Progenitor cell of endocrine pancreas (in vitro differentiated cells): ENCODE data around the gene USF2. TPM values are rescaled to one million over a fixed set of nuclear protein-coding genes. Genes with fewer than 3 reads are reported as not detected.

Source experiments
- DNase-seq: peaks from one replicate; pipeline ENCODE4 v3.0.0; 2021; ENCODE audit warnings: low spot score; ENCODE audit not compliant: unreplicated experiment
- H3K27ac Mint-ChIP-seq: 2 replicates; pipeline ENCODE4 v1.8.0; 2021; ENCODE audit warnings: mild to moderate bottlenecking, moderate library complexity, mixed read lengths
- H3K27me3 Mint-ChIP-seq: 2 replicates; pipeline ENCODE4 v1.8.0; 2021; ENCODE audit warnings: mixed read lengths
- H3K36me3 Mint-ChIP-seq: 2 replicates; pipeline ENCODE4 v1.8.0; 2022; ENCODE audit warnings: mixed read lengths; ENCODE audit not compliant: insufficient read depth
- H3K4me1 Mint-ChIP-seq: 2 replicates; pipeline ENCODE4 v1.8.0; 2021; ENCODE audit warnings: low read depth, mixed read lengths
- H3K4me3 Mint-ChIP-seq: 2 replicates; pipeline ENCODE4 v1.8.0; 2021; ENCODE audit warnings: low read depth, mild to moderate bottlenecking, moderate library complexity, mixed read lengths
- H3K9me3 Mint-ChIP-seq: 2 replicates; pipeline ENCODE4 v1.8.0; 2021; ENCODE audit warnings: low read depth, mixed read lengths
- total RNA-seq: library from RNA; stranded (reverse); gene quantifications from 2 replicates; pipeline ENCODE4 v1.2.1, GENCODE V29; 2021
- TF ChIP-seq, protein P1 (sequence below): fragments of 200-600 bp; sonication (generic); IDR thresholded peaks from one replicate; pipeline ENCODE4 v1.5.0; 2021; ENCODE audit warnings: antibody characterized with exemption, mild to moderate bottlenecking; ENCODE audit not compliant: unreplicated experiment

Gene USF2
- total RNA-seq, 1 donor from 2014 or later = 126 TPM

DNA sequence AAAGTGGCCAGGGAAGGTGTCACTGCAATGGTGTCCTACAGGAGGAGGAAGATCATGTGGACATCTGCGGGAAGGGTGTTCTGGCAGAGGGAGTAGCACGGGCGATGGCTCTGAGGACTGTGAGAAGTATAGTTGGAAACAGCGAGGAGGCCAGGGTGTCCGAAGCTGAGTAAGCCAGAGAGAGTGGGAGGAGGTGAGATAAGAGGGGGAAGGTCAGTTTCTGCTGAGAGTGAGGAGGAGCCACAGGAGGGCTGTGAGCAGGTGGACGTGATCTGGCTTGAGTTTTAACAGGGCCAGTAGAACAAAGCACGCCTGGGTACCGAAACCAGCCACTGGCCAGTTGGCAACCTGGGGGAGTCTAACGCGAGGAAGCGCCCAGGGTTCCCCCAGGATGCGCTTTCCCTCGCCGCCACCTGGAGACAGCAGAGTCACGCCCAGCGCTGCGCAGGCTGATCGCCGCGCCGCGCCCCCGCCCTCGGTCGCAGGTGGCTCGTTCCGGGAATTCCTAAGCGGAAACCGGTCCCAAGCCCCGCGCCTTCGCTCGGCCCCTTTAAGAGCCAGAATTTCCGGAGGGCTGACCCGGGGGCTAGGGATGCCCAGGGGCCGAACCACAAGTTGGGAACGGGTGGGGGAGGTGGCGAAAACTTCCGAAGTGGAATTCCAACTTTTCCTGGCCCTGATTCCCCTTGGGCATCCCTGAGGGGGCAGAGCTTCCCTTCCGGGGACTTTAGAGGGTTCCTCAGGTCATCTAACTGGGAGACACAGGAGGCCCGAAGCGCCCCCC lies 21.0 kb upstream of the USF2 start:
- peak overlapping the region; percentile 100 for H3K27ac Mint-ChIP-seq
- peaks cover 22% of the 10 kb centered on the region for H3K4me1 Mint-ChIP-seq
- H3K4me3 Mint-ChIP-seq = peak overlapping the region; percentile 97
- H3K9me3 Mint-ChIP-seq = peaks cover 10% of the 10 kb centered on the region
- H3K27me3 Mint-ChIP-seq = no peaks in the 10 kb centered on the region
- H3K36me3 Mint-ChIP-seq = peaks cover 10% of the 10 kb centered on the region
- peak; percentile 89 for DNase-seq
- TF ChIP-seq, protein P1, sequence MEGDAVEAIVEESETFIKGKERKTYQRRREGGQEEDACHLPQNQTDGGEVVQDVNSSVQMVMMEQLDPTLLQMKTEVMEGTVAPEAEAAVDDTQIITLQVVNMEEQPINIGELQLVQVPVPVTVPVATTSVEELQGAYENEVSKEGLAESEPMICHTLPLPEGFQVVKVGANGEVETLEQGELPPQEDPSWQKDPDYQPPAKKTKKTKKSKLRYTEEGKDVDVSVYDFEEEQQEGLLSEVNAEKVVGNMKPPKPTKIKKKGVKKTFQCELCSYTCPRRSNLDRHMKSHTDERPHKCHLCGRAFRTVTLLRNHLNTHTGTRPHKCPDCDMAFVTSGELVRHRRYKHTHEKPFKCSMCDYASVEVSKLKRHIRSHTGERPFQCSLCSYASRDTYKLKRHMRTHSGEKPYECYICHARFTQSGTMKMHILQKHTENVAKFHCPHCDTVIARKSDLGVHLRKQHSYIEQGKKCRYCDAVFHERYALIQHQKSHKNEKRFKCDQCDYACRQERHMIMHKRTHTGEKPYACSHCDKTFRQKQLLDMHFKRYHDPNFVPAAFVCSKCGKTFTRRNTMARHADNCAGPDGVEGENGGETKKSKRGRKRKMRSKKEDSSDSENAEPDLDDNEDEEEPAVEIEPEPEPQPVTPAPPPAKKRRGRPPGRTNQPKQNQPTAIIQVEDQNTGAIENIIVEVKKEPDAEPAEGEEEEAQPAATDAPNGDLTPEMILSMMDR = peak; percentile 54

DNA sequence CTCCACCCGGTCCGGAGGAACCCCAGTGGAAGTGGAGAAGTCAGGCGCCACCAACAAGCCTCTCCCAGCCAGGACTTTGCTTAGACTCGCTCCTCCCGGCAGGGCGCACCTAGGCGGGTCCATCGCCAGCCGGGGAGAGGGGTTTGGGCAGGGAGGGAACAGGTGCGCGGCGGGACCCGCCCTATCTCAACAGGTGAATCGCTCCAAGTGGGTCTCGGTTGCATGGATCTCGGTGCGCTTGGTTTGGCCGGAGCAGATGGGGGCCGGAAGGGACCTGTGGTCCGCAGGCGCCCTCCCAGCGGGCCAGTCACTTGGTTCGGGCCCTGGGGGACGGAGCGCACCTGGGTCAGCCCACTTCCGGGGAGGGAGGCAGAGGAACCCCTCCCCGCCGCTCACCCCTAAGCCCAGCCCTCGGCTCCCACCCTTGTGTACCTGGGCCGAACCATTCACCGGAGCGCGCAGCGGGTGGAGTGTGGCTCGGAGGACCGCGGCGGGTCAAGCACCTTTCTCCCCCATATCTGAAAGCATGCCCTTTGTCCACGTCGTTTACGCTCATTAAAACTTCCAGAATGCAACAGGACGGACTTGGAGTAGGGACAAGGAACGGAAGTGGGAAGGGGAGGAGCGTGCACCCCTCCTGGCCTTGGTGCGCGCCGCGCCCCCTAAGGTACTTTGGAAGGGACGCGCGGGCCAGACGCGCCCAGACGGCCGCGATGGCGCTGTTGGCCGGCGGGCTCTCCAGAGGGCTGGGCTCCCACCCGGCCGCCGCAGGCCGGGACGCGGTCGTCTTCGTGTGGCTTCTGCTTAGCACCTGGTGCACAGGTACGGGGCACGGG lies 20.2 kb upstream of the USF2 start, which contains the start of gene LSR:
LSR (plus strand) TSS at position 693 of the 836 bp plus-strand sequence; CDS start at position 714, 21 bp downstream.
- peak within 1 kb of the TSS; percentile 97 for H3K4me3 Mint-ChIP-seq
- TF ChIP-seq, protein P1 = peak; percentile 24
- peaks cover 26% of the 10 kb centered on the region for H3K4me1 Mint-ChIP-seq
- peaks cover 8% of the 10 kb centered on the region for H3K9me3 Mint-ChIP-seq
- DNase-seq = peak; percentile 85
- peaks cover 12% of the 10 kb centered on the region for H3K36me3 Mint-ChIP-seq
- H3K27ac Mint-ChIP-seq = peak within 1 kb of the TSS; percentile 100
- no peaks in the 10 kb centered on the region for H3K27me3 Mint-ChIP-seq

DNA sequence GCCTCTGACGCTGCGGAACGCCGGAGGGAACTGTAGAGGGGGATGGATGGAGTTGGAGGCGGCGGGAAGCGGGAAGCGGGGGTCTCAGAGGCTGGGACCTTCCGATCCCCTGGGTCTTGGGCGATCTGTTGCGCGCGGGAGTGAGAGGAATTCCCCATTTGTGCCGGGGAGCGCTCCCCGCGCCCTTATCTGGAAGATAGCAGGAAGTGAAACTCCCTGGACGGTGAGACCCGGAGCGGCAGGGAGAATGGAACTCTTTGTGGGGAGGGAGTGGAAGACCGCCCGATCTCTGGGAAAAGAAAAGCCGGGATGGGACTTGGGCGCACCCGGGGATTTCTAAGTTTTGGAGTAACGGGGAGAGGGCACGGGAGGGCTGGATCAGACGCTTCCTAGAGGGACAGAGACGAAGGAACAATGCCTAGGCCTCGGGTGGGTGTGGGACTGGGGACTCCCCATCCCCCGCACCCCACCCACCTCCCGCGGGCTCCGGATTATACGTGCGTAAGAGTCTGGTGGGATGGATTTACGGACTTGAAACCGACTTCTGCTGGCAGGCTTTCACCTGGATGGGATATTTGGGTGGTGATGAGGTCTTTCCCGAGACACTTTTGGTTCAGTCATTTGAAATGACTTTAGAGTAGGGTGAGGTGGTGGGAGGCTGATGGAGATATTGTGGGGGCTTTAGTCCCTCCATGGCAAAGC lies 19.5 kb upstream of the USF2 start:
- Mint-ChIP-seq H3K4me1 (peaks cover 32% of the 10 kb centered on the region), H3K27me3 (no peaks in the 10 kb centered on the region), H3K4me3 (peak overlapping the region; percentile 97), H3K27ac (peak overlapping the region; percentile 100), H3K36me3 (peaks cover 12% of the 10 kb centered on the region), H3K9me3 (peaks cover 4% of the 10 kb centered on the region)
- TF ChIP-seq, protein P1 = peak; percentile 2
- DNase-seq = no peak

DNA sequence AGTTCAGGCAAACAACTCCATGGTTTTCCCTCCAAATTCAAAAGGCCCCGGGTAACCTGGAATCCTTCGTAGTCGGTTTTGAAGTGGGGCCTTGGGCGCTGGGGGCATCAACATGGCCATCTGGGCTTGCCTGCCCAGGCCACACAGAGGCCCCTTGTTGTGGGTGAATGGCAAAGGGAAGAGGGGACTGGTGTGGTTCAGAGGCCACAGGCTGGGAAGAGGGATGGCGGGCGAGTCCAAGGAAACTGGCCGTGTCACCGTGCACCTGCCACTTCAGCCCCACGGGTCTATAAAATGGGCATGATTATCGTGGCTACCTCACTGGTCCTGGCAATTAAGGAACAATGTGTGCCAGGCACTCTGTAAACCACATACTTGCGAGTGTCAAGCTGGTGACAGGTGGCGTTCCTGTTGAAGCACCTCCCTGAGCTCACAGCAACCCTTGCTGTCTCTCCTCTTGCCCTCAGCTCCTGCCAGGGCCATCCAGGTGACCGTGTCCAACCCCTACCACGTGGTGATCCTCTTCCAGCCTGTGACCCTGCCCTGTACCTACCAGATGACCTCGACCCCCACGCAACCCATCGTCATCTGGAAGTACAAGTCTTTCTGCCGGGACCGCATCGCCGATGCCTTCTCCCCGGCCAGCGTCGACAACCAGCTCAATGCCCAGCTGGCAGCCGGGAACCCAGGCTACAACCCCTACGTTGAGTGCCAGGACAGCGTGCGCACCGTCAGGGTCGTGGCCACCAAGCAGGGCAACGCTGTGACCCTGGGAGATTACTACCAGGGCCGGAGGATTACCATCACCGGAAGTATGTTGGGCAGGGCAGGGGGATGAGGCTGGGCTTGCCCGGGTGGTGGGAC lies 18.7 kb upstream of the USF2 start:
- no peaks in the 10 kb centered on the region for H3K27me3 Mint-ChIP-seq
- peaks cover 17% of the 10 kb centered on the region for H3K36me3 Mint-ChIP-seq
- H3K9me3 Mint-ChIP-seq = no peaks in the 10 kb centered on the region
- DNase-seq = no peak
- TF ChIP-seq, protein P1 = no peak
- peak overlapping the region; percentile 97 for H3K4me3 Mint-ChIP-seq
- H3K4me1 Mint-ChIP-seq = peaks cover 32% of the 10 kb centered on the region
- peak overlapping the region; percentile 100 for H3K27ac Mint-ChIP-seq
